H1 (cell line): Measurements from ENCODE around the gene DEGS1. TPM values are rescaled to one million over a fixed set of nuclear protein-coding genes. Genes with fewer than 3 reads are reported as not detected.

Experiments
- CTCF ChIA-PET: fragments of 300-600 bp; sonication (Branson Sonifier 250); formaldehyde crosslinking; loops from one replicate; lab custom pipeline; 2021; ENCODE audit not compliant: partially characterized antibody; lab: Charles Lee
- POLR2A ChIA-PET: fragments of 300-600 bp; sonication (Branson Sonifier 250); formaldehyde crosslinking; loops from one replicate; lab custom pipeline; 2021; ENCODE audit warnings: inconsistent platforms; ENCODE audit not compliant: partially characterized antibody; lab: Charles Lee
- DNase-seq, 2 experiments: peaks; one replicate each; pipeline versions ENCODE4 v3.0.0 to v3.0.0-alpha.2; 2010 to 2022; ENCODE audit warnings: low spot score in 2 of 2, low read depth in 1 of 2, mixed read lengths in 1 of 2
- FAIRE-seq: peaks from 2 replicates; lab custom pipeline; 2011; peaks lifted over from hg19 to GRCh38; lab: Jason Lieb, UNC
- H2AFZ ChIP-seq: 2 replicates; pipeline ENCODE4 v1.8.1; 2012; ENCODE audit warnings: low read length, inconsistent platforms
- H2AK5ac ChIP-seq: 2 replicates; pipeline ENCODE4 v1.6.1; 2013; ENCODE audit warnings: low read depth, low read length
- H2BK120ac ChIP-seq: replicated peaks from 2 replicates; pipeline ENCODE3; 2013; ENCODE audit warnings: low read depth, low read length, inconsistent platforms
- H2BK12ac ChIP-seq: 2 replicates; pipeline ENCODE4 v1.6.1; 2013; ENCODE audit warnings: low read depth, low read length
- H2BK15ac ChIP-seq: 2 replicates; pipeline ENCODE4 v1.6.1; 2013; ENCODE audit warnings: low read length
- H2BK20ac ChIP-seq: 2 replicates; pipeline ENCODE4 v1.6.1; 2013; ENCODE audit warnings: low read length
- H2BK5ac ChIP-seq: 2 replicates; pipeline ENCODE4 v1.6.1; 2013; ENCODE audit warnings: low read depth, low read length
- H3K14ac ChIP-seq: 2 replicates; pipeline ENCODE4 v1.6.1; 2013; ENCODE audit warnings: inconsistent platforms; ENCODE audit not compliant: insufficient read length
- H3K18ac ChIP-seq: 2 replicates; pipeline ENCODE4 v1.6.1; 2013; ENCODE audit warnings: low read length; ENCODE audit errors: extremely low read depth
- H3K23ac ChIP-seq: 2 replicates; pipeline ENCODE4 v1.6.1; 2013; ENCODE audit warnings: inconsistent platforms; ENCODE audit not compliant: insufficient read length
- H3K23me2 ChIP-seq: 2 replicates; pipeline ENCODE4 v1.6.1; 2013; ENCODE audit warnings: low read depth, low read length
- H3K27ac ChIP-seq: 2 replicates; pipeline ENCODE4 v1.6.1; 2011; ENCODE audit warnings: low read depth, low read length, inconsistent platforms
- H3K27me3 ChIP-seq, 4 experiments: replicated peaks in 1 of 4; 1 replicate in 1 of 4; 2 replicates in 3 of 4; pipeline versions ENCODE4 v1.6.1 to v1.8.1; 2011 to 2013; ENCODE audit warnings: low read length in 3 of 4, mild to moderate bottlenecking in 3 of 4, inconsistent platforms in 2 of 4, mixed read lengths in 2 of 4, moderate library complexity in 1 of 4; ENCODE audit not compliant: control insufficient read depth in 3 of 4, insufficient read depth in 3 of 4; ENCODE audit errors: extremely low read depth in 1 of 4
- H3K36me3 ChIP-seq, 4 experiments: 2 replicates each; pipeline versions ENCODE4 v1.6.1 to v1.8.1; 2011 to 2013; ENCODE audit warnings: mild to moderate bottlenecking in 4 of 4, low read length in 3 of 4, moderate library complexity in 2 of 4, control low read depth in 1 of 4, inconsistent platforms in 1 of 4; ENCODE audit not compliant: insufficient read depth in 4 of 4, control insufficient read depth in 2 of 4
- H3K4ac ChIP-seq: replicated peaks from 2 replicates; pipeline ENCODE3; 2013; ENCODE audit warnings: low read length, low read depth, mixed read lengths, inconsistent platforms; ENCODE audit not compliant: insufficient read length
- H3K4me1 ChIP-seq, 4 experiments: replicated peaks in 1 of 4; 1 replicate in 1 of 4; 2 replicates in 3 of 4; pipeline versions ENCODE4 v1.6.1 to v1.8.1; 2011 to 2013; ENCODE audit warnings: low read length in 3 of 4, inconsistent platforms in 2 of 4, mixed read lengths in 1 of 4; ENCODE audit not compliant: insufficient read depth in 4 of 4, control insufficient read depth in 3 of 4
- H3K4me2 ChIP-seq, 2 experiments: 2 replicates each; pipeline versions ENCODE4 v1.6.1 to v1.8.1; 2011 to 2013; ENCODE audit warnings: low read depth in 2 of 2, low read length in 2 of 2, control low read depth in 1 of 2, inconsistent platforms in 1 of 2, mild to moderate bottlenecking in 1 of 2; ENCODE audit not compliant: insufficient read depth in 1 of 2
- H3K4me3 ChIP-seq, 4 experiments: fragments of 200-600, 300-600 bp in 1 of 4; sonication (generic), shearing (Covaris generic), sonication (Bioruptor Twin) in 1 of 4; 2 replicates each; pipeline versions ENCODE4 v1.5.1 to v1.8.1; 2011 to 2016; ENCODE audit warnings: low read length in 4 of 4, low read depth in 3 of 4, control low read depth in 2 of 4, inconsistent platforms in 2 of 4, mild to moderate bottlenecking in 2 of 4, mixed read lengths in 1 of 4, moderate library complexity in 1 of 4; ENCODE audit not compliant: insufficient read depth in 2 of 4; ENCODE audit errors: extremely low read depth in 1 of 4
- H3K56ac ChIP-seq: replicated peaks from 2 replicates; pipeline ENCODE3; 2013; ENCODE audit warnings: low read depth, mild to moderate bottlenecking, mixed read lengths, low read length, inconsistent platforms; ENCODE audit not compliant: insufficient read length
- H3K79me1 ChIP-seq: 2 replicates; pipeline ENCODE4 v1.6.1; 2013; ENCODE audit warnings: low read depth, low read length, control low read depth
- H3K79me2 ChIP-seq, 2 experiments: 2 replicates each; pipeline versions ENCODE4 v1.6.1 to v1.8.1; 2012 to 2013; ENCODE audit warnings: low read length in 2 of 2, mild to moderate bottlenecking in 2 of 2, inconsistent platforms in 1 of 2; ENCODE audit not compliant: insufficient read depth in 2 of 2, control insufficient read depth in 1 of 2
- H3K9ac ChIP-seq, 4 experiments: replicated peaks in 1 of 4; 1 replicate in 1 of 4; 2 replicates in 3 of 4; pipeline versions ENCODE4 v1.6.1 to v1.8.1; 2011 to 2013; ENCODE audit warnings: low read depth in 3 of 4, low read length in 3 of 4, control low read depth in 2 of 4, mild to moderate bottlenecking in 2 of 4, moderate library complexity in 2 of 4, inconsistent platforms in 1 of 4; ENCODE audit errors: extremely low read depth in 1 of 4
- H3K9me3 ChIP-seq, 2 experiments: 2 replicates each; pipeline versions ENCODE4 v1.6.1 to v1.8.1; 2012 to 2013; ENCODE audit warnings: mild to moderate bottlenecking in 2 of 2, moderate library complexity in 2 of 2, control low read depth in 1 of 2, inconsistent platforms in 1 of 2, low read depth in 1 of 2, low read length in 1 of 2, mixed read lengths in 1 of 2; ENCODE audit not compliant: insufficient read depth in 2 of 2
- H4K20me1 ChIP-seq, 2 experiments: replicated peaks in 1 of 2; 2 replicates each; pipeline versions ENCODE3 to v1.8.1; 2011 to 2013; ENCODE audit warnings: inconsistent platforms in 2 of 2, low read length in 2 of 2, mild to moderate bottlenecking in 1 of 2; ENCODE audit not compliant: insufficient read depth in 2 of 2, control insufficient read depth in 1 of 2
- H4K5ac ChIP-seq: 2 replicates; pipeline ENCODE4 v1.6.1; 2013; ENCODE audit warnings: low read length, low read depth, mixed read lengths, inconsistent platforms; ENCODE audit not compliant: insufficient read length
- H4K8ac ChIP-seq: 2 replicates; pipeline ENCODE4 v1.8.0; 2013; ENCODE audit warnings: mild to moderate bottlenecking, moderate library complexity, low read length, inconsistent platforms; ENCODE audit not compliant: insufficient read depth; ENCODE audit errors: extremely low read depth
- H4K91ac ChIP-seq: replicated peaks from 2 replicates; pipeline ENCODE3; 2013; ENCODE audit warnings: low read length, mixed read lengths, inconsistent platforms; ENCODE audit not compliant: insufficient read length
- ASH2L ChIP-seq: fragments of 200-600, 300-600 bp; sonication (generic); IDR thresholded peaks from one replicate; pipeline ENCODE4 v1.7.1; 2017; ENCODE audit warnings: low read length
- CEBPB ChIP-seq: IDR thresholded peaks from 2 replicates; pipeline ENCODE4 v1.6.1; 2012; ENCODE audit warnings: low read depth, low read length
- TBP ChIP-seq: IDR thresholded peaks from 2 replicates; pipeline ENCODE4 v1.6.1; 2011; ENCODE audit warnings: low read depth, low read length, improper control_type of control experiment
- WGBS, 2 experiments: shearing (Covaris generic) in 1 of 2; methylation state at CpG; one replicate each; pipeline versions ENCODE4 v1.1.6 to v1.1.7; 2013 to 2015; ENCODE audit warnings: low lambda C conversion rate in 2 of 2, mixed read lengths in 2 of 2, inconsistent platforms in 1 of 2, low coverage in 1 of 2, missing lambda C conversion rate in 1 of 2; ENCODE audit not compliant: insufficient replicate concordance in 2 of 2, insufficient coverage in 1 of 2, insufficient read length in 1 of 2; ENCODE audit errors: extremely low coverage in 1 of 2, missing lambda C conversion rate in 1 of 2; 5-methylcytosine and 5-hydroxymethylcytosine counted together
- polyA plus RNA-seq, 7 experiments: library from polyadenylated mRNA; depleted of rRNA in 3 of 7; stranded (reverse) in 5 of 7; unstranded in 2 of 7; fragments of >200 nt in 5 of 7; fragments of 200-250 nt in 2 of 7; gene quantifications; 1 replicate in 5 of 7; 2 replicates in 1 of 7; 4 replicates in 1 of 7; pipeline versions ENCODE4 v1.2.1 to v1.2.3, GENCODE V29; 2011 to 2013; ENCODE audit warnings: missing spikeins in 2 of 7, mixed read lengths in 2 of 7
- total RNA-seq: library from RNA; stranded (reverse); fragmentation: NEBNext Ultra II Directional; extraction: Animal tissue kit (Norgen Biotek cat#: 25700); gene quantifications from 2 replicates; pipeline ENCODE4 v1.2.1, GENCODE V29; 2021

The DEGS1 gene
- total and polyA plus RNA-seq, 2 of the 8 experiments (the other 6 are each of a cell fraction or from before 2014, with no cell fraction given) = 46.1 to 114 TPM

GRCh38 chr1:224182057-224182865 is 779 bp upstream of the DEGS1 start:
- Histone ChIP-seq H3K14ac (no peak overlapping the region), H2BK12ac (no peak overlapping the region; the same call in 1 of the 2 replicates), H4K5ac (peak overlapping the region; percentile 75), H3K79me1 (peaks cover 2% of the 10 kb centered on the region; the same call in 1 of the 2 replicates), H3K4me3 (peak overlapping the region; percentile 70 to 92 (median 81)), H4K20me1 (peaks cover 0 to 5% of the 10 kb centered on the region in 2 experiments), H3K9me3 (no peaks in the 10 kb centered on the region), H3K4me2 (peak overlapping the region; percentile 67 to 86), H3K4me1 (peaks cover 0 to 6% (median 1%) of the 10 kb centered on the region in 4 experiments; a peak in 3 of 7 replicates), H2BK15ac (no peak overlapping the region), H3K23me2 (peaks cover 9% of the 10 kb centered on the region; the same call in 1 of the 2 replicates), H2AFZ (peak overlapping the region; percentile 27; the same call in 1 of the 2 replicates), H4K91ac (no peak overlapping the region), H3K36me3 (peaks cover 0 to 4% (median 0%) of the 10 kb centered on the region in 4 experiments; a peak in 1 of 8 replicates), H2BK120ac (no peak overlapping the region), H3K27ac (0 out of 2 replicates have a peak overlapping the region, but pooled peaks have one; percentile 14), H2BK20ac (no peak overlapping the region), H4K8ac (peak overlapping the region; percentile 90), H3K4ac (peak overlapping the region; percentile 37), H2AK5ac (no peak overlapping the region), H3K23ac (no peak overlapping the region), H3K79me2 (peaks cover 0 to 37% of the 10 kb centered on the region in 2 experiments; a peak in 3 of 4 replicates), H3K18ac (no peak overlapping the region), H3K9ac (peak overlapping the region in 2 of 4 experiments; percentile 29 to 36; a peak in 3 of 7 replicates), H2BK5ac (no peak overlapping the region; the same call in 1 of the 2 replicates), H3K56ac (peak overlapping the region; percentile 73), H3K27me3 (no peaks in the 10 kb centered on the region)
- WGBS, 2 experiments = 78% methylated on average over 22 of the region's 22 CpGs; no CpG with 5 or more reads in 1 of the 2 experiments
- ChIA-PET POLR2A (interaction anchor here (0.8 to 1.8 kb wide), 10 partner anchors 9 to 78 kb away, joined by 3 to 8 read pairs (median 5); partner anchors contain the start of gene FBXO28), CTCF (interaction anchor here (1.1 to 1.6 kb wide), 4 partner anchors 10 to 18 kb away, joined by 3 to 7 read pairs (median 4); no protein-coding TSS in a partner anchor)
- DNase-seq = no peak
- peak; percentile 76 for TF ChIP-seq CEBPB
- TF ChIP-seq TBP = no peak
- no peak for TF ChIP-seq ASH2L
- no peak for FAIRE-seq
